Spleen (tissue), 11 donors: ENCODE results near the gene MALSU1. TPM values are rescaled to one million over a fixed set of nuclear protein-coding genes. Genes with fewer than 3 reads are reported as not detected.
A peak's percentile ranks its signal among the peaks of the same experiment; 100 is the strongest.

Experiments used
- DNase-seq: peaks from one replicate; pipeline ENCODE4 v3.0.0-alpha.2; 2020
- H3K27ac ChIP-seq, 8 donors: fragments of 200-600 bp; sonication (generic) in 7 of 8; 1 replicate in 4 of 8; 2 replicates in 4 of 8; pipeline versions ENCODE4 v1.5.0 to v1.8.0; 2016 to 2021; ENCODE audit warnings: inconsistent platforms in 4 of 8, mild to moderate bottlenecking in 4 of 8, moderate library complexity in 1 of 8
- H3K27me3 ChIP-seq, 7 donors: fragments of 200-600 bp; sonication (generic) in 6 of 7; replicated peaks in 1 of 7; 1 replicate in 4 of 7; 2 replicates in 3 of 7; pipeline versions ENCODE4 v1.5.0 to v1.8.0; 2016 to 2021; ENCODE audit warnings: inconsistent platforms in 3 of 7, mild to moderate bottlenecking in 1 of 7
- H3K36me3 ChIP-seq, 6 donors: fragments of 200-600 bp; sonication (generic) in 5 of 6; 1 replicate in 4 of 6; 2 replicates in 2 of 6; pipeline versions ENCODE4 v1.5.0 to v1.8.0; 2016 to 2021; ENCODE audit warnings: inconsistent platforms in 2 of 6
- H3K4me1 ChIP-seq, 6 donors: fragments of 200-600 bp; sonication (generic) in 5 of 6; 1 replicate in 3 of 6; 2 replicates in 3 of 6; pipeline versions ENCODE4 v1.5.0 to v1.8.0; 2016 to 2021; ENCODE audit warnings: inconsistent platforms in 3 of 6
- H3K4me3 ChIP-seq, 8 donors: fragments of 200-600 bp; sonication (generic) in 7 of 8; 1 replicate in 4 of 8; 2 replicates in 4 of 8; pipeline versions ENCODE4 v1.5.0 to v1.8.0; 2016 to 2021; ENCODE audit warnings: inconsistent platforms in 4 of 8, mild to moderate bottlenecking in 4 of 8, moderate library complexity in 2 of 8
- H3K9me3 ChIP-seq, 8 donors: fragments of 200-600 bp; sonication (generic) in 7 of 8; 1 replicate in 4 of 8; 2 replicates in 4 of 8; pipeline versions ENCODE4 v1.5.0 to v1.8.0; 2016 to 2021; ENCODE audit warnings: inconsistent platforms in 4 of 8
- CTCF ChIP-seq, 11 experiments: fragments of 200-600 bp in 7 of 11; fragments of 450-650 bp in 4 of 11; sonication (generic) in 4 of 11; IDR thresholded peaks in 8 of 11; conservative IDR thresholded peaks in 3 of 11; 1 replicate in 7 of 11; 2 replicates in 4 of 11; pipeline versions ENCODE4 v1.4.0 to v1.8.0; 2016 to 2021; ENCODE audit warnings: antibody characterized with exemption in 11 of 11, inconsistent platforms in 4 of 11, mild to moderate bottlenecking in 1 of 11
- POLR2A ChIP-seq, 3 donors: fragments of 450-650 bp; IDR thresholded peaks; one replicate each; pipeline ENCODE4 v1.5.1; 2017; ENCODE audit warnings: antibody characterized with exemption in 3 of 3, mild to moderate bottlenecking in 1 of 3
- POLR2AphosphoS5 ChIP-seq, 3 donors: sonication (generic); formaldehyde crosslinking; IDR thresholded peaks; one replicate each; pipeline ENCODE4 v1.5.1; 2017; ENCODE audit warnings: antibody characterized with exemption in 3 of 3
- WGBS, 5 donors: extraction: QIAGEN DNeasy Blood & Tissue Kit in 3 of 5; methylation state at CpG; one replicate each; pipeline versions ENCODE4 v1.1.5 to v1.1.7; 2013 to 2018; 5-methylcytosine and 5-hydroxymethylcytosine counted together
- intact Hi-C: fragments of 100-400 bp; cut with DNase I; formaldehyde crosslinking; loops from one replicate; pipeline ENCODE4 v1.15.0; 2023; ENCODE audit warnings: low total_unique reads
- polyA plus RNA-seq, 3 donors: library from polyadenylated mRNA; stranded (reverse); fragments of 200-250 nt; gene quantifications; one replicate each; pipeline ENCODE4 v1.2.1, GENCODE V29; 2013
- total RNA-seq, 7 donors: library from RNA; depleted of rRNA in 3 of 7; stranded (reverse); fragments of >200 nt in 3 of 7; fragmentation: NEBNext Ultra II Directional in 4 of 7; extraction: Animal tissue kit (Norgen Biotek cat#: 25700) in 4 of 7; gene quantifications; one replicate each; pipeline versions ENCODE4 v1.1.0 to v1.2.1, GENCODE V29; 2016 to 2021
- donor health status: healthy with polysubstance abuse.
- donor health status: DM: no; HTN: no; CAD: no; lungs with moderate emphysema.
- donor health status: DM: no; HTN: no; CAD: no.
- donor health status: Bipolar disorder and iron deficiency.
- donor health status: healthy.
- donor health status: DM: no; HTN: no; CAD: no.
- donor health status: DM: yes; HTN: yes; CAD: no.

The MALSU1 gene
- total and polyA plus RNA-seq, 10 donors, result 18.3 to 49.8 (median 34.2) TPM

GRCh38 chr7:23343102-23343501 is 44.0 kb downstream of the MALSU1 start:
- H3K4me1 ChIP-seq, result peaks cover 0 to 29% (median 15%) of the 10 kb centered on the region in 6 donors
- no peaks in the 10 kb centered on the region for H3K36me3 ChIP-seq
- no peaks in the 10 kb centered on the region for H3K9me3 ChIP-seq
- TF ChIP-seq CTCF (IDR thresholded peaks at IDR 0.05 in 8 of 11, conservative IDR thresholded peaks at IDR 0.05 in 3 of 11), result no peak
- no peak for TF ChIP-seq POLR2AphosphoS5 (IDR thresholded peaks at IDR 0.05)
- TF ChIP-seq POLR2A (IDR thresholded peaks at IDR 0.05), result no peak
- H3K4me3 ChIP-seq, result no peak overlapping the region
- no peak for DNase-seq
- no peak overlapping the region for H3K27ac ChIP-seq
- H3K27me3 ChIP-seq, result no peaks in the 10 kb centered on the region
- intact Hi-C loops, result no loop called here

- Histone ChIP-seq H3K4me3 (no peak overlapping the region), H3K27me3 (no peaks in the 10 kb centered on the region), H3K36me3 (no peaks in the 10 kb centered on the region), H3K27ac (no peak overlapping the region), H3K9me3 (no peaks in the 10 kb centered on the region), H3K4me1 (peaks cover 0 to 29% (median 15%) of the 10 kb centered on the region in 6 donors)
- TF ChIP-seq POLR2AphosphoS5 (IDR thresholded peaks at IDR 0.05), result no peak
- TF ChIP-seq CTCF (IDR thresholded peaks at IDR 0.05 in 8 of 11, conservative IDR thresholded peaks at IDR 0.05 in 3 of 11), result no peak
- TF ChIP-seq POLR2A (IDR thresholded peaks at IDR 0.05), result no peak
- 87 to 96% (median 94%) methylated on average over 9 of the region's 9 CpGs for WGBS, 5 donors
- DNase-seq, result no peak
- intact Hi-C loops, result no loop called here
These were observed 44.8 kb downstream of the MALSU1 start for GRCh38 chr7:23343806-23344475.

- peaks cover 0 to 29% (median 15%) of the 10 kb centered on the region in 6 donors for H3K4me1 ChIP-seq
- no peak for TF ChIP-seq CTCF (IDR thresholded peaks at IDR 0.05 in 8 of 11, conservative IDR thresholded peaks at IDR 0.05 in 3 of 11)
- no peak for TF ChIP-seq POLR2AphosphoS5 (IDR thresholded peaks at IDR 0.05)
- no peak for TF ChIP-seq POLR2A (IDR thresholded peaks at IDR 0.05)
- WGBS, 5 donors, result 56 to 75% (median 69%) methylated on average over 6 of the region's 6 CpGs
- peak overlapping the region in 4 of 8 donors; percentile 35 to 64 (median 52) for H3K27ac ChIP-seq
- no peaks in the 10 kb centered on the region for H3K36me3 ChIP-seq
- peak overlapping the region in 2 of 8 donors; percentile 36 to 62 for H3K4me3 ChIP-seq
- intact Hi-C loops, result no loop called here
- no peaks in the 10 kb centered on the region for H3K27me3 ChIP-seq
- DNase-seq, result no peak
- H3K9me3 ChIP-seq, result no peaks in the 10 kb centered on the region
These were observed 46.5 kb downstream of the MALSU1 start for GRCh38 chr7:23345601-23346000.

- peak overlapping the region in 7 of 8 donors; percentile 11 to 62 (median 32) for H3K4me3 ChIP-seq
- intact Hi-C loops, result no loop called here
These were observed 47.2 kb downstream of the MALSU1 start for GRCh38 chr7:23346316-23346715.

More at GRCh38 chr7:23346316-23346715, 47.2 kb downstream of the MALSU1 start:
- no peak for DNase-seq
- no peaks in the 10 kb centered on the region for H3K27me3 ChIP-seq
- H3K27ac ChIP-seq, result peak overlapping the region in 4 of 8 donors; percentile 35 to 64 (median 52)
- H3K36me3 ChIP-seq, result no peaks in the 10 kb centered on the region
- peaks cover 0 to 29% (median 15%) of the 10 kb centered on the region in 6 donors for H3K4me1 ChIP-seq
- TF ChIP-seq CTCF (IDR thresholded peaks at IDR 0.05 in 8 of 11, conservative IDR thresholded peaks at IDR 0.05 in 3 of 11), result no peak
- TF ChIP-seq POLR2AphosphoS5 (IDR thresholded peaks at IDR 0.05), result no peak
- no peak for TF ChIP-seq POLR2A (IDR thresholded peaks at IDR 0.05)
- whole genome bisulfite sequencing, 5 donors, result 25 to 50% (median 40%) methylated on average over 8 of the region's 8 CpGs
- H3K9me3 ChIP-seq, result no peaks in the 10 kb centered on the region
